Fibroblast of skin of right biceps (primary cell): ENCODE results near the gene SEC23IP.

Experiments
- DNase-seq: peaks from one replicate; pipeline ENCODE4 v3.0.0-alpha.2; 2013

SEC23IP gene

DNA sequence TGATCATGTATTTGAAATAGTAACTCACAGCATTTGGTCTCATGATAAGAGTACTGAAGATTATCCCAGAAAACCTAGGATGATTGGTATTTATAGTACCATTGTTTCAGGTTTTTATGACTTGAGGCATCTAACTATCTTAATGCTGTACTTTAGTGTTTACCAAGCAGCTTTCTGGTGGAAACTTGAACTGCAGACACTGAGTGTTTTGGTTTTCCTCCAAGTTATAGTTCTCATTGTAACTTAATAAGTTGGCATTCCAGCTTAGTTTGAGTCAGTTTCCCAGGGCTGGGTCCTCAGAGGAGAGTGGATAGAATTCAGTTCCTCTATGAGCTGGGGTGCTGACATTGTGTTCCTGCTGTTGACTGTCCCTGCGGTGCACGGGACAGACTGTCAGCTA is 50.4 kb downstream of the SEC23IP start:
- DNase-seq, result no peak

DNA sequence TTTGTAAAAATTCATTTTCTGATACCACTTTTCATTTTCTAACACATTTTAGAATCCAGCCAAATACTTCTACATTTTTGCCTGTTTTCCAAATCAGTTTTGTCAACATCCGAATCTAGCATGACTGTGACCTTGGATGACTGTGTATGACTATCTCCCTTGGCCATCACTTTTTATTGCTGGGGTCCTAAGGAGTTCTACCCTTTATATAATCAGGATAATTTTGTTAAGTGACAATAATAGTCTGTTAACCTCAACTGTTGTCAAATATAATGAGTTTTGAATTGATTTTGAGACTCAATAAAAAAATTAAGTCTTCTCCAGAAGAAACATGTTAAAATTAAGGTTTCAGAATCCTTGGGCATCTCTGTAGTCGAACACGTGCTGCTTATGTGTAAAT is 53.3 kb downstream of the SEC23IP start:
- no peak for DNase-seq

DNA sequence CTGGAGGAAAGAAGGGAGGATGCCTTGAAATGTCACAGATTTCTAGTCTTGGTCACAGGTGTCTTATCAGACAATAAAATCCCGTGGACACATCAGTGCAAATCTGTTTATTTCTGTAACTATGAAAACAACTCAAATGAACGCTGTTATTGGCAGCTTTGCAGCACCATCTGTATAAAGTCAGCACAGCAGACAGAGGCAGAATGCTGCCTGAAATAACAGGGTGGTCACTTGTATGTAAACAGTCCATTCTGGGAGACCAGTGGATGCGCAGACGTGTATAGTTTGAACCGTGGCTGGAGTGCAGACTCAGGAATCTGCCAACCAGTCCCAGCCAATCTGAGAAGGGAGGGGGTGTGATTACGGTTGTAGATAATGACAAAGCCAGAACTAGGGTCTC is 54.8 kb downstream of the SEC23IP start:
- no peak for DNase-seq

DNA sequence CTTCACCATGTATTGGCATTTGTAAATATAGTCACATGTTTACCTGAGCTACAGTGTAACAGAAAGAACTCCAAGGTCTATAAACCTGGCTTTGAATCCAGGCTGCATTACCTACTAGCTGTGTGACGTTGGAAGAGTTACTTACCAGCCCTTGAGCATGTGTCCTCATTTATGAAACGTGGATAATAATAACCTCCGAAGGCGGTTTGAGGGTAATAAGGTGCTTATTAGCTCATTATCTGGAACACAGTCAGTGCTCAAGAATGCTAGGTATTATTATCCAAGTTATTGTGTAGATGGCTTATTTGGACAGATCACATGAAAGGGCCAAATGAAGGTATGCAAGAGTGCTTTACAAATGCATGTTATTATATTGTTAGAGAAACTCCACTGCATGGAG is 64.9 kb downstream of the SEC23IP start:
- no peak for DNase-seq

DNA sequence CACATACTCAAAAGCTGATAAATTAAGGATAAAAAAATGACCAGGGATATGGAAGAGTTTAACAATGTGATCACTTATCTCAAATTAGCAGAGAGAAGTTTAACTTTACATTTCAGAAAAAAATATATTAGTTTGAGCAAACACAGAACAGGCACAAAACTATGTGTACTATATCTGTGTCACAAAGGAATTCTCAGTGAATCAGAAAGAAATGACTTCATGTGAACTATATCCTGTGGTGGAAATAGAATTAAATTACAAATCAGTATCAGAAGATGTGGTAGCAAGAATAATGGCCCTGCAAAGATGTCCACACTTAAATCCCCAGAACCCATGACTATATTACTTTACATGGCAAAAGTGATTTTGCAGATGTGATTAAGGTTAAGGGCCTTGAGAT is 70.3 kb downstream of the SEC23IP start:
- DNase-seq, result no peak

DNA sequence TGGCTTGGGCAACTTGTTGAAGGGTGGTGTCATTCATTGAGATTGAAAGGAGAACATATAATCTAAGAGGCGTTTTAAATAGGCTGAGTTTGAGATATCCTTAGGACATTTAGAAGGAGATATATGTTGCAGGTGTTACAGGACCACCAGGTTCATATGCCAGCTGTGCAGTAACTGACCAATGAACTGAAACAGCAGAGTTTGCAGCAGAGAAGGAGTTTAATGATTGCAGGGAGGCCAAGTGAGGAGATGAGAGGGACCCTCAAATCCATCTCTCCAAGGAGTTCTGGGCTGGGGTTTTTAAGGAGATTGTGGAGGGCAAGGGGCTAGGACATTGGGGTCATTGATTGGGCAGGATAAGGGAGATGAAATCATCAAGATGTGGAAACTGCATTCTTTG is 74.5 kb downstream of the SEC23IP start:
- DNase-seq, result no peak

DNA sequence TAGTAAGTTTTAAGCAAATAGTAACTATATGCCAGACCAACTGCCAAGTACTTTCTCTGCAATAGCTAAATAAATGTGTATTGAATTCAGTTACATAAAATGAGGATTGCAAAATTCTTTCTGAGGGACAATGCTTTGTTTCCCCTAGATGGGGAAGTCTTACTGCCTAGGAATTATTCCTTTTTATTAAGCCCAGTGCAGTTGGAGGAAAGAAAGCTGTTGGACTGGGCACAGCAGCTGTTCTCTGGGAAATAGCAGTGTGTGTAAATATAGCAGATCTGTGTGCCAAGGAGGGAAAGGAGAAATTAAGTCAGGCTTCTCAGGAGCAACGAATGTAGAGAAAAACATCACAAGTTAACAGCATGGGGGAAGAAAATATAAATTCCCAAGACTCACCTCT is 77.1 kb downstream of the SEC23IP start:
- no peak for DNase-seq

DNA sequence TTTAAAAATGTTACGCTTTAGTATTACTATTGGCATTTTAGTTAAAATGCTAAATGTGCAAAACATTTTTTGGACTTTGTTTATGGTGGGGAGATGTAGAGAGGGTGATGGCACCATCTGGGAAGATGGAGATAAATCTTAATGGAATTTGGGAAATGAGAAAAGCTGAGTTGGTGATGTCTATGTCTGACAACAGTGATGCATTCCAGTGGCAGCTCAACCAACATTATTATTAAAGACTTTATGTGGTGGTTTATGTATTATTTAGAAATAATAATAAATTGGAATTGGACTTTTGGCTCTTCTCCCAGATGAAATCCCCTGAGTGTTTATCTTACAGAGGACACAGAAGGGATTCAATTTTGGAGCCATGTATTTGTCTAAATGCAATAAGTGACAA is 77.6 kb downstream of the SEC23IP start:
- no peak for DNase-seq

DNA sequence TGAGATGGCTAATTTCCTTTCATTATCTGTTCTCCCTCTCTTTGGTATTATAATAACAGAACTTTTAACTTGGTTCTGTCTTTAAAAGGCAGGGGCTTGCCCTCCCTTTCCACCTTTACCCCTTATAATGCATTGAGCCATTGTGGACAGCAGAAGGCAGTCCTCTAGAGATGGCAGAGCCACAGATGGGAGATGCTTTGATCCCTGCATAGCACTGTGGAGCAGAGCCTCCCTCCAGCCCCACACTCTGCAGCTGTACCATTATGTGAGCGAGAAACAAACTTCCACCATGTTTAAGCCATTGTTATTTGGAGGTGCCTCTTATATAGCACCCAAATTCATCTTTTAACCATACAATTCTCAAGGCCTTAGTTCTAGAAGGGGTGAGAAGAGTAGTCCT is 78.4 kb downstream of the SEC23IP start:
- no peak for DNase-seq

DNA sequence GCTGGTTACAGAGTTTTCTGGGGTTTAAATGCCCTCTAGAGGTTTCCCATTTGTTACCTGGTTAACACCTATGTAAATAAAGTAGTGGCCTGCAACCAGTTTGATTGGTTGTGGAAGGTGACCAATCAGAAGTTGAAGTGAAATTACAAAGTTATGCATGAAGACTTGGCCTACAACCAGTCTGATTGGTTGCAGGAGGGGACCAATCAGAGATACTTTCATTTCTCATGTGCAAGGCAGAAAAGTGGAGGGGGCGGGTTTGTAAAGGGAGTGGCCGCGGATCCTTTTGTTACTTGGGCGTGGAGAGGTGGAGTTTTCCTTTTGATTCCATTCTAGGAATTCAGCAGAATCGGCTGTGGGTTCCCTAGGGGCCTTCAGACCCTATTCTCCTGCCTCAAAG is 80.8 kb downstream of the SEC23IP start:
- peak; percentile 2 for DNase-seq

DNA sequence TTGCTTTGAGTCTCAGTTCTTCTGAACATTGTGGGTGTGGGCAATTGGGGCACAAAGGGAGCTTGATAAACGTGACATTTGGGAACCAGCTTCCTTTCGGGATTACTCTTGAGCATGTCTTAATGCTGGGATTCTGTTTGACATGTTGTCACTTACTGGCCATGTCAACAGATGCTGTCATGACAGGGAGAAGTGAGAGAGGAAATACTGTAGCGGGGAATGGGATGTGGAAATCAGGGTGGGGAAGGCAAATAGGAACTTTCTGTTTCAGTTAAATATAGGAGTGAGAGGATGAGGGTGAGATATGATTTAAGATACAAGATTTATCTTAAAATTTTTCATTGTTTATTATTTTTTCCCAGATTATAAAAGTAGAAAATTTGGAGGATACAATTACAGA is 83.9 kb downstream of the SEC23IP start:
- DNase-seq, result no peak

DNA sequence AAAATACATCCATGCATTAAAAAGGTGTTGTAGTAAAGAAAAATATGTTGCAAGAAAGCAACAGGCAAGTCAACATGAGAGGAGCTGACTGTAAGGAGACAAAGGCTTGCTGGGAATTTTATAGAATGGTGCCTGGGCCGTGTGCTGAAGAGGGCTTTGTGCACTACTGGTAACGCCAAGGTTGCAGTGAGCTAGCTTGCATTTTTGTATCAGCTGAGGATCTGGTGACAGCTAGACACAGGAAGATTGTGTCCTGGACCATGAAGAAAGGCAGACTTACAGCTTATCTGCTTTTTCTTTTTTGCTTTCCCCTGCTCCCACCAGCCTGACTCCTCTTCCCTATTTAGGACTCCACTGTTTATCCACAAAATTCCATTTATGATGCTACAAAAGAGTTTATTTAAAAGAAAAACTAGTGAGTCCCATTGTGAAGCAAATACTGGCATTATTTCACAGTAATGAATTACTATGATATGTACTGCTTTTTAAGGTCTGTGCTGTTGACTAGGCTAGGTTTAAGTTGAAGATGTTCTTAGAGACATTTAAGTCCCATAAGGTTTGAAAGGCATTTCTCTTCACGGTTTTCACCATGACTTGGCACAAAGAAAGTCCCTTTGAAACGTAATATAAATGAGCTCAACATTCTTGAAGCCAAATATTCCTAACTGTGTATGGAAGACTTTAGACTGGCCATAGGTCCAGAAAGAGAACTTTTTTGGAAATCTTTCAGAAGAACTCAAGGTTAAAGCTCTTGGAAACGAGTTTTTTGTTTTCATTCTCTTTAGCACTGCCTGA is 88.6 kb downstream of the SEC23IP start:
- no peak for DNase-seq

DNA sequence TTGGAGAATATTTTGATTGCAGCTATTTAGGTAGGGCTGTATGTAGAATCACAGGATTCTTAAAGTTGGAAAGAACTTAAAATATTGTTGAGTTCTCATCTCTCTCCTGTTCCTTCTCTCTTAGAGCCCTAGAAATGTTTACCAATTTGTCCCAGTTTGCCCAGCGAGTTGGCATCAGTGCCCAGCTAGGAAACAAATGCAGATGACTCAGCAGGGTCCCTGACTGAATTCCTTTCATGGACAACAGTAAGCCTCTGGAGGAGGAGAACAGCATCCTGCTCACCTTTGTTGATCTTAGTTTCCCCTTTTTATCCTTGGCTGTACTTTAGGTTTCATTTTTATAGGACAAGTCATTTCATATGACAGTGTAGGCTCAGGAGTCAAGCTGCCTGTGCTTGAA is 89.3 kb downstream of the SEC23IP start:
- no peak for DNase-seq

DNA sequence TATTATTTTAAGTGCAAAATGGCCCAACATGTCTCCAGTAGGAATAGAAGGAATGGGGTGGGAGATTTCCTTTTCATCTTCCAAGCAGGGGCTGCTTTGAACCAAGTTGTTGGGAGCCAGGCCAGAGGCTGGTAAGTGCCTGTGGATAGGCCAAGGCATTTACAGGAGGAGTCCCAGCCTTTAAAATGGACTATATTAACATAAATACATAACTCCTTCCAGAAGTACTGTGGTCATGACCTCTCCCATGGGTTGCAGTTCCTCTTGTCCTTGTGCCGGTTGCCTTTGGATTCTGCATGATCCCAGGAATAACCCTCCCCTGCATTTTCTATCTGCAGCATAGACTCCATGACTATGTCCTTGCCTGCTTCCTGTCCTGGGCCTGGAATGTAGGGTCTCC is 95.8 kb downstream of the SEC23IP start:
- no peak for DNase-seq

DNA sequence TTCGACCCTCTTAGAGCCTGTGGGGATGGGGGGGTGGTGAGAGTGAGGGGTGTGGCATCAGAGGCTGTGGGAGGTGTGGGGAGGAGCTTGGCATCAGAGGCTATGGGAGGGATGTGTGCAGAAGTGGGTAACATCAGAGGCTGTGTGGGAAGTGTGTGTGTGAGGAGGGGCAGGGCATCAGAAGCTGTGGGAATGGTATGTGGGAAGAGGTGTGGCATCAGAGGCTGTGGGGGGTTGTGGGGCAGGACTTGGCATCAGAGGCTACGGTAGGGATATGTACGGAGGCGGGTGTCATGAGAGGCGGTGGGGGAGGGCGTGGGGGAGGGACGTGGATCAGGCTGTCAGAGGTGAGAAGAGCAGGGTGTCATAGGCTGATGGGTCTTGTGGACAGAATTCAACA is 97.4 kb downstream of the SEC23IP start:
- no peak for DNase-seq

DNA sequence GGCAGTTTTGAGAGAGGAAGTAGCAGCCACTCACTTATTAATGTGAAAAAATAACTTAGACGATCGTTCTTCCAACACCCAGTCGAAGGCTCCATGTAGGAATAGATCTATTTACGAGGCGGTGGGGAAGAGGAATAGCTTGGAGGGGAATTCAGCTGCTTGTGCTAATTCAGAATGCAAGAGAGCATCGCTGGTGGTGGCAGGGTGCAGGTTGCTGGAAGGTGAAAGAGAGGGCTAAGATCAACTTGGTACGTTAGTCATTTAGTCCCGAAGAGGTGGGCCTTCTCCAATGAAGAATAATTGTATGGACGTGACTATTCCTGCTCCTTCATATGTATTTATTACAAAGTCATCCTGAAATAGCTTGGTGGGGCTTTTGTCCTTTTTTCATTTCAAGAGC is 98.5 kb downstream of the SEC23IP start:
- no peak for DNase-seq

DNA sequence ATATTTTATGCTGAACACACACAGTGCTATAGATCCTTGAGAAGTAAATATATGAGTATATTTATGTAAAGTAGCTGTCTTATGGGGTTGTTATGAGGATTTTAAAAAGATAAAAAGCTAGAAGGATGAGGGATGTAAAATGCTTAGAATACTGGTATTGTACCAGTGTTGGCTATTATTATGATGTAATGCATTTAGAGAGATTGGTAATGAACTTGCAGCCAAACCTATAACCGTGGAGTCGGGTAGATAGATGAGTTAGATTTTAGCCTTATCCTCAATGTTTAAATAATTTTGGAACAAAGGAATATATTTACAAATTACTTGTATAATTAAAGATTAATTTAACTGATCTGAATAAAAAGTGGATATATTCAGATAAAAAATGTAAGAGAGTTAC is 99.3 kb downstream of the SEC23IP start:
- no peak for DNase-seq
